CD14-positive monocyte (primary cell): ENCODE measurements around the gene SMAD6. TPM values are rescaled to one million over a fixed set of nuclear protein-coding genes. Genes with fewer than 3 reads are reported as not detected.

Source experiments
- DNase-seq, 3 donors: peaks; one replicate each; pipeline ENCODE4 v3.0.0-alpha.2; 2011 to 2022
- H2AFZ ChIP-seq: 2 replicates; pipeline ENCODE4 v1.6.0; 2012; ENCODE audit warnings: mild to moderate bottlenecking, low read depth, low read length, inconsistent platforms; ENCODE audit not compliant: insufficient read depth, poor library complexity, severe bottlenecking
- H3K27ac ChIP-seq, 2 donors: 1 replicate in 1 of 2; 2 replicates in 1 of 2; pipeline ENCODE4 v1.5.1; 2012 to 2013; ENCODE audit warnings: low read length in 2 of 2, control low read depth in 1 of 2, inconsistent platforms in 1 of 2, low read depth in 1 of 2, mild to moderate bottlenecking in 1 of 2
- H3K27me3 ChIP-seq, 2 donors: one replicate each; pipeline versions ENCODE4 v1.6.0 to v1.6.1; 2011 to 2013; ENCODE audit warnings: low read length in 2 of 2; ENCODE audit not compliant: control insufficient read depth in 2 of 2, insufficient read depth in 2 of 2
- H3K36me3 ChIP-seq, 2 donors: replicated peaks in 1 of 2; 1 replicate in 1 of 2; 2 replicates in 1 of 2; pipeline versions ENCODE4 v1.5.1 to v1.6.1; 2012 to 2013; ENCODE audit warnings: low read length in 2 of 2, control low read depth in 1 of 2, inconsistent platforms in 1 of 2, mild to moderate bottlenecking in 1 of 2; ENCODE audit not compliant: insufficient read depth in 2 of 2, control insufficient read depth in 1 of 2
- H3K4me1 ChIP-seq, 2 donors: 1 replicate in 1 of 2; 2 replicates in 1 of 2; pipeline versions ENCODE4 v1.5.1 to v1.6.1; 2012 to 2013; ENCODE audit warnings: low read length in 2 of 2, control low read depth in 1 of 2, inconsistent platforms in 1 of 2, mild to moderate bottlenecking in 1 of 2, moderate library complexity in 1 of 2; ENCODE audit not compliant: insufficient read depth in 2 of 2, control insufficient read depth in 1 of 2
- H3K4me2 ChIP-seq: replicated peaks from 2 replicates; pipeline ENCODE3; 2012; ENCODE audit warnings: low read length, moderate library complexity, mild to moderate bottlenecking; ENCODE audit not compliant: poor library complexity, severe bottlenecking; ENCODE audit errors: extremely low read depth
- H3K4me3 ChIP-seq, 3 experiments: fragments of 200-600 bp in 1 of 3; sonication (generic) in 1 of 3; replicated peaks in 1 of 3; 1 replicate in 2 of 3; 2 replicates in 1 of 3; pipeline ENCODE4 v1.5.1; 2011 to 2013; ENCODE audit warnings: low read length in 3 of 3, mild to moderate bottlenecking in 3 of 3, control low read depth in 2 of 3, low read depth in 2 of 3, inconsistent platforms in 1 of 3, moderate library complexity in 1 of 3
- H3K79me2 ChIP-seq: 2 replicates; pipeline ENCODE4 v1.6.0; 2012; ENCODE audit warnings: mild to moderate bottlenecking, control low read depth, inconsistent platforms, low read length, moderate library complexity; ENCODE audit not compliant: insufficient read depth
- H3K9ac ChIP-seq: 2 replicates; pipeline ENCODE4 v1.6.0; 2017; ENCODE audit warnings: low read length, mild to moderate bottlenecking; ENCODE audit not compliant: insufficient read depth, poor library complexity, severe bottlenecking
- H3K9me3 ChIP-seq, 2 donors: replicated peaks in 1 of 2; 1 replicate in 1 of 2; 2 replicates in 1 of 2; pipeline versions ENCODE4 v1.5.1 to v1.6.1; 2012 to 2013; ENCODE audit warnings: low read length in 2 of 2, control low read depth in 1 of 2; ENCODE audit not compliant: control insufficient read depth in 1 of 2, insufficient read depth in 1 of 2
- H4K20me1 ChIP-seq: 2 replicates; pipeline ENCODE4 v1.6.0; 2012; ENCODE audit warnings: mild to moderate bottlenecking, low read length, control low read depth, moderate library complexity; ENCODE audit not compliant: insufficient read depth
- H3K27ac Mint-ChIP-seq, 7 donors: one replicate each; pipeline ENCODE4 v1.8.0; 2020; ENCODE audit warnings: mild to moderate bottlenecking in 7 of 7, mixed read lengths in 7 of 7, moderate library complexity in 6 of 7, inconsistent platforms in 2 of 7
- H3K27me3 Mint-ChIP-seq, 3 donors: one replicate each; pipeline ENCODE4 v1.8.0; 2021 to 2022; ENCODE audit warnings: low read depth in 3 of 3, mild to moderate bottlenecking in 3 of 3, mixed read lengths in 3 of 3, moderate library complexity in 3 of 3, inconsistent platforms in 1 of 3
- H3K36me3 Mint-ChIP-seq, 2 donors: one replicate each; pipeline ENCODE4 v1.8.0; 2020; ENCODE audit warnings: mixed read lengths in 2 of 2, inconsistent platforms in 1 of 2, mild to moderate bottlenecking in 1 of 2
- H3K4me1 Mint-ChIP-seq: one replicate; pipeline ENCODE4 v1.8.0; 2020; ENCODE audit warnings: mild to moderate bottlenecking, mixed read lengths
- H3K4me3 Mint-ChIP-seq, 2 donors: one replicate each; pipeline ENCODE4 v1.8.0; 2020; ENCODE audit warnings: mild to moderate bottlenecking in 2 of 2, mixed read lengths in 2 of 2, moderate library complexity in 1 of 2
- H3K9me3 Mint-ChIP-seq, 7 donors: one replicate each; pipeline ENCODE4 v1.8.0; 2020 to 2022; ENCODE audit warnings: mixed read lengths in 7 of 7, mild to moderate bottlenecking in 6 of 7, moderate library complexity in 6 of 7, inconsistent platforms in 2 of 7
- CTCF ChIP-seq: fragments of 200-600 bp; IDR thresholded peaks from one replicate; pipeline ENCODE4 v1.8.0; 2022; ENCODE audit warnings: antibody characterized with exemption, mild to moderate bottlenecking
- WGBS: methylation state at CpG from one replicate; pipeline ENCODE4 v1.1.5; 2013; ENCODE audit warnings: missing lambda C conversion rate; ENCODE audit not compliant: insufficient coverage; 5-methylcytosine and 5-hydroxymethylcytosine counted together
- intact Hi-C, 2 donors: fragments of 100-400 bp; cut with micrococcal nuclease; formaldehyde crosslinking; loops; one replicate each; pipeline versions ENCODE4 v1.15.0 to v1.15.1; 2023
- polyA plus RNA-seq, 3 donors: library from polyadenylated mRNA; depleted of rRNA in 1 of 3; unstranded in 2 of 3; stranded (reverse) in 1 of 3; fragments of 300-500 nt in 2 of 3; fragments of >200 nt in 1 of 3; fragmentation: Illumina TruSeq in 2 of 3; gene quantifications; 1 replicate in 2 of 3; 2 replicates in 1 of 3; pipeline ENCODE4 v1.2.3, GENCODE V29; 2012 to 2021

Gene SMAD6
- polyA plus RNA-seq, 3 donors, result 0.31 TPM; not detected in 2

GRCh38 chr15:66754789-66755188 is 52.8 kb downstream of the SMAD6 start:
- H3K27me3 Mint-ChIP-seq, result peaks cover 1 to 4% (median 2%) of the 10 kb centered on the region in 3 donors
- H2AFZ ChIP-seq, result no peak overlapping the region
- peaks cover 13 to 26% of the 10 kb centered on the region in 2 donors for H3K9me3 ChIP-seq
- no peaks in the 10 kb centered on the region for H3K27me3 ChIP-seq
- H4K20me1 ChIP-seq, result no peaks in the 10 kb centered on the region
- WGBS, result no CpG with 5 or more reads among the region's 1 CpG
- no peaks in the 10 kb centered on the region for H3K36me3 ChIP-seq
- no peak for DNase-seq
- TF ChIP-seq CTCF, result no peak
- peaks cover 11% of the 10 kb centered on the region for H3K4me1 Mint-ChIP-seq
- no peak overlapping the region for H3K4me3 Mint-ChIP-seq
- H3K4me2 ChIP-seq, result no peak overlapping the region
- no peak overlapping the region for H3K9ac ChIP-seq
- no peaks in the 10 kb centered on the region for H3K79me2 ChIP-seq
- H3K27ac ChIP-seq, result no peak overlapping the region
- peaks cover 14 to 23% (median 19%) of the 10 kb centered on the region in 7 donors for H3K9me3 Mint-ChIP-seq
- intact Hi-C loops, result no loop called here
- H3K27ac Mint-ChIP-seq, result no peak overlapping the region
- H3K4me1 ChIP-seq, result peaks cover 0 to 4% of the 10 kb centered on the region in 2 donors
- H3K4me3 ChIP-seq, result no peak overlapping the region
- H3K36me3 Mint-ChIP-seq, result peaks cover 7 to 8% of the 10 kb centered on the region in 2 donors

- Histone ChIP-seq H3K27me3 (no peaks in the 10 kb centered on the region), H3K79me2 (no peaks in the 10 kb centered on the region), H3K9ac (no peak overlapping the region), H2AFZ (no peak overlapping the region), H3K27ac (no peak overlapping the region), H3K4me2 (no peak overlapping the region), H3K4me3 (no peak overlapping the region), H3K36me3 (no peaks in the 10 kb centered on the region), H4K20me1 (no peaks in the 10 kb centered on the region), H3K4me1 (peaks cover 0 to 4% of the 10 kb centered on the region in 2 donors), H3K9me3 (peaks cover 13 to 26% of the 10 kb centered on the region in 2 donors)
- Mint-ChIP-seq H3K4me3 (no peak overlapping the region), H3K9me3 (peaks cover 14 to 23% (median 19%) of the 10 kb centered on the region in 7 donors), H3K27ac (no peak overlapping the region), H3K36me3 (peaks cover 7 to 8% of the 10 kb centered on the region in 2 donors), H3K27me3 (peaks cover 1 to 6% (median 2%) of the 10 kb centered on the region in 3 donors), H3K4me1 (peaks cover 11% of the 10 kb centered on the region)
- intact Hi-C loops, result no loop called here
- DNase-seq, result no peak
- no peak for TF ChIP-seq CTCF
- 92% methylated on average over 4 of the region's 7 CpGs for WGBS
Observed at GRCh38 chr15:66755298-66756068, 53.4 kb downstream of the SMAD6 start.
